GM19351 (cell line): ENCODE measurements around the gene AMIGO3.
"Not testable (repeated sequence)": the region's sequence is repeated elsewhere in the genome, so short reads cannot be mapped to it uniquely, and the experiment has no call there.

Experiments used
- ATAC-seq: cut with Tn5 transposase; IDR thresholded peaks from one replicate; pipeline ENCODE4 v1.9.1; 2021; ENCODE audit warnings: mild to moderate bottlenecking, moderate library complexity; ENCODE audit not compliant: unreplicated experiment

AMIGO3 gene, protein sequence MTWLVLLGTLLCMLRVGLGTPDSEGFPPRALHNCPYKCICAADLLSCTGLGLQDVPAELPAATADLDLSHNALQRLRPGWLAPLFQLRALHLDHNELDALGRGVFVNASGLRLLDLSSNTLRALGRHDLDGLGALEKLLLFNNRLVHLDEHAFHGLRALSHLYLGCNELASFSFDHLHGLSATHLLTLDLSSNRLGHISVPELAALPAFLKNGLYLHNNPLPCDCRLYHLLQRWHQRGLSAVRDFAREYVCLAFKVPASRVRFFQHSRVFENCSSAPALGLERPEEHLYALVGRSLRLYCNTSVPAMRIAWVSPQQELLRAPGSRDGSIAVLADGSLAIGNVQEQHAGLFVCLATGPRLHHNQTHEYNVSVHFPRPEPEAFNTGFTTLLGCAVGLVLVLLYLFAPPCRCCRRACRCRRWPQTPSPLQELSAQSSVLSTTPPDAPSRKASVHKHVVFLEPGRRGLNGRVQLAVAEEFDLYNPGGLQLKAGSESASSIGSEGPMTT

DNA sequence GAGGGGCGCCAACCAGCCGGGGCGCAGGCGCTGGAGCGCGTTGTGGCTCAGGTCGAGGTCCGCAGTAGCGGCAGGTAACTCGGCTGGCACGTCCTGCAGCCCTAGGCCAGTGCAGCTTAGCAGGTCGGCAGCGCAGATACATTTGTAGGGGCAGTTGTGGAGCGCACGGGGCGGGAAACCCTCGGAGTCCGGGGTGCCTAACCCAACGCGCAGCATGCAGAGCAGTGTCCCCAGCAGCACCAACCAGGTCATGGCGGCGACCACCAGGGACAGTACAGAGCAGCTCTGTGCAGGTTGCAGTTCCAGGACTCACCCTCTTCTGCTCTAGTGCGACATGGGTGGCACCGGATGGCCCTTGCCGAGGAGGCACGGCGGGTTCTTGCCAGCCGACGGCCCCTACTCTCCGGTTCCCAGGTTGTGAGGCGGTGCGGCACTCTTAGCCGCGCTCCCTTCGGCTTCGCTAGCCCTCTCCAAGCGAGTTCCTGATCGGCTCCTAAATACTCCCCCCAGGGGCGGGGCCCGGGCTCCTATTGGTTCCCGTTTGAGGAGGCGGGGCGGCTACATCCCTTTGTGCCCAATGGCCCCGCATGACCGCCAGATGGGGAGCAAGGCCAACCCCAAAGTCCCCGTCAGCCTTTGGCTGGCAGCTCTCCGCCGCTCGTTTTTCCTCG, at the start of gene AMIGO3:
Gene AMIGO3, minus strand, starts transcription at position 471 of the 671 bp plus-strand sequence. Its CDS starts 219 bp downstream, at position 252.
- peak; percentile 50 for ATAC-seq

DNA sequence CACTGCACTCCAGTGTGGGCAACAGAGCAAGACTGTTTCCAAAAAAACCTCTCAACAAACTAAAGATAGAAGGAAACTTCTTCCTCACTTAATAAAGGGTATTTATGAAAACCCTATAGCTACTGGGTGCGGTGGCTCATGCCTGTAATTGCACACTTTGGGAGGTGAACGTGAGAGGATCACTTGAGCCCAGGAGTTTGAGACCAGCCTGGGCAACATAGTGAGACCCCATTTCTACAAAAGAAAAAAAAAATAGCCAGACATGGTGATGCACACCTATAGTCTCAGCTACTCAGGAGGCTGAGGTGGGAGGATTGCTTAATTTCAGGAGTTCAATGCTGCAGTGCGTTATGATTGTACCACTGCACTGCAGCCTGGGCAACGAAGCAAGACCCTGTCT, 44.5 kb upstream of the AMIGO3 start:
- no peak for ATAC-seq

DNA sequence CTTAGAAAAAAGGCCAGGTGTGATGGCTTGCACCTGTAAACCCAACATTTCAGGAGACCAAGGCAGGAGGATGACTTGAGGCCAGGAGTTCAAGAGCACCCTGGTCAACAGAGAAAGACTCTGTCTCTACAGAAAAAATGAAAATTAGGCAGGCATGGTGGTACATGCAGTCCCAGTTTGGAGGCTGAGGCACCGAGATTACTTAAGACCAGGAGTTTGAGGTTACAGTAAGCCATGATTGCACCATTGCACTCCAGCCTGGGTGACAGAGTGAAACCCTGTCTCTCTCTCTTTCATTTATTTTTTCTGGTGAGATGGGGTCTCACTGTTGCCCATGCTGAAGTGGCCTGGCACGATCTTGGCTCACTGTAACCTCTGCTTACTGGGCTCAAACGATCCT, 42.2 kb upstream of the AMIGO3 start:
- ATAC-seq = no peak

DNA sequence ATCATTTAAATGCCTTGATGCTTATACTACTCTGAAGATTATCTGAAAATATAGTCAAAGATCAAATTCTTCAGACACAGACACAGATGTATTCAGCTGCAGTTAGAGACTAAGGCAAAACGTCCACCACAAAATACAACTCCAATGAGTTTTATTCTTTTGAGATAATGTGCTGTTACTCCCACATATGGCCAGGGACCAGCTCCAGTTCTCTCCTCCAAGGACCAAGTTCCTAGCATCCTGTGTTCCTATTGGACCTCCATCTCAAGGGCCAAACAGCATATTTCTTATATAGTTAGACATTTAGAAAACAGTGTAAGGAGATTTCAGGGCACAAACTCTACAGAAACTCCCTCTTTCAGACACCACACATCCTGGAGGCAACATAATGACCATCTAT, 39.7 kb upstream of the AMIGO3 start:
- no peak for ATAC-seq

DNA sequence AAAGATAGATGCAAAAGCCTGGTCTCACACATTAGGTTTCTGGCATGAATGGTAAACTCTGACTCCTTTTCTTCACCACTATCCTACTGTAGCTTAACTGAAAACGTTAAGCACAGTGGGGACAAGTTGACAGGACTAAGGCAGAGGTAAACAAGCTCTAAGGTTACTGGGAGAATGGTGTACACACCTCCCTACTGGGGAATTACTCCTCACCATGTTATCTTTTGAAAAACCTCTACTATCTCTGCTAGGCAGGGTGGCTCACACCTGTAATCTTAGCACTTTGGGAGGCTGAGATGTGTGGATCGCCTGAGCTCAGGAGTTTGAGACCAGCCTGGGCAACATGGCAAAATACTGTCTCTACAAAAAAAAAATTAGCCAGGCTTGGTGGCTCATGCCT, 37.7 kb upstream of the AMIGO3 start:
- no peak for ATAC-seq

DNA sequence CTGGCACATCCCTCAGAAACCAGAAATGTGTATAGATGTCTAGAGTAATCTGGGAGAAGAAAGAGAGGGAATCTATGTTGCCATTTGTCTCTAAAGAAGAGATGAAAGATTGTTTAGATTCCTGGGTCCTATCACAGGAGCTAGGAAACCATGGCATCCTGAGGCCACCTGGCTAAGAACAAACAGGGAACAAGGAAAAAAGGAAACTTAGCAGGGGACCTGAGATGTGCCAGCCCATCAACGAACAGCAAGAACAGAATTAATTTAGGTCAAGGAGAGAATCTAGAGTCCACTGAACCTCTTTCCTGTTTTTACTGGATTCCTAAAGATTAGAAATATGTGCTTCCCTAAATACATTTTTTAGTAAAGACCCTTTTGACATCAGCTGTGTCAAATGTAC, 36.6 kb upstream of the AMIGO3 start:
- no peak for ATAC-seq

DNA sequence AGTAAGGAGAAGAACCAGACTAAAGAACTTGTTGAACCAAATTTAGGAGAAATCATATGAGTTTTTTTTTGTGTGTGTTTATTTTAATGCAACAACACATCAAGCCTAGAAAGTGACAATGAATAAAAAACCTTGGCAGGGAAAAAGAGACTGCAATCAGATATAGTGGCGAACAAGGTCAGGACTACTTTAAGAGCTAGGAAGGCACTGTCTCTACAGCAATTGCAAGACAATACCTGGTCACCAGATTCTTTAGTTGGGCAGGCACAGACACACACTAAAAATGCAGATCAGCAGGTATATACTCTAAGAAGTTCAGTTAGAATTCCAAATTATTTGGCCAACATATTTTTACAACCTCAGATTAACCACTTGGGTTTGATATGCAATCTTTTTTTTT, 35.1 kb upstream of the AMIGO3 start:
- no peak for ATAC-seq

DNA sequence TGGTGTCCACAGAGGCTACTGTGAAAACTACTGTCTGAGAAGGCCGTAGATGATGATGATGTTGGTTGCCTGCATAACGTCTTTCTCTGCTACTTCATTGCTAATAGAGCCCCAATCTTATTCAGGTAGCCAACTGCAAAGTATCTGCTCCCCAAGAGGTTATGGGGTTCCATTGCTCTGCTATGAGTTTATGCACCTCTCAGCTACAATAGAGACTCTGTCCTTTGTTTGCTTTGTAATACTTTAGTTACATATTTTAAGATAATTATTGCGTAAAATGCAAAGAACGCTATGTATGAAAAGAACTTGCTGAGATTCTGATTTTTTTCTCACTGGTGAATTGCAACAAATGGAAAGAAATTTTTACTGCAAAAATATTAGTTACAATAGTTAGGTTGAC, 32.0 kb upstream of the AMIGO3 start:
- no peak for ATAC-seq

DNA sequence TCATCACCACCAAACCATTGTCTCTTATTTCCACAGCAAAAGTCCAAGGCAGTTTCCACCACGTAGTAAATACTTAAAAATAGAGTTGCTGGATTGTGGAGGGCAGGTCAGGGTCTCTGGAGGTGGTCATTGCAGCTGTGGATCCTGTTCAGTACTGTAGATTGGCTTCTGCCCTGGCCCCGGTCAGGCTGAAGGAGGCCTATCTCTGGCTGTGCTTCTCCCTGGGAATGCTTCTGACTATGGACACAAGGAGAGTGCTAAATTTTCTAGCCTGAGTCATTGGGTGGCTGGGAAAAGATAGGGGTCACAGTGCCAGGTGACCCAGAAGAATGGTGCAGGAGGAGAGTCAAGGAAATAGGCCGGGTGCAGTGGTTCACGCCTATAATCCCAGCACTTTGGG, 30.6 kb upstream of the AMIGO3 start:
- ATAC-seq = no peak

DNA sequence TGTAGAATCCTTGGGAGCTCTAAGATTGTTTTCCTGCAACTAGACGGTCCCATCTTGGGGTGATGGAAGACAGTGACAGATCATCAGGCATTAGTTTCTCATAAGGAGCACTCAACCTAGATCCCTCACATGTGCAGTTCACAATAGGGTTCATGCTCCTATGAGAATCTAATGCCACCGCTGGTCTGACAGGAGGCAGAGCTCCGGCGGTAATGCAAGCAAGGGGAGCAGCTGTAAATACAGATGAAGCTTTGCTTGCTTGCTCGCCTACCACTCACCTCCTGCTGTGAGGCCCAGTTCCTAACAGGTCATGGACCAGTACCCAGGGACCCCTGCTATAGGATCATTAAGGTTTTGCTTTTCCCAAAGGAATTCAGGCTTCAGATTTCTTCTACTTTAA, 29.4 kb upstream of the AMIGO3 start:
- not testable (repeated sequence) for ATAC-seq

DNA sequence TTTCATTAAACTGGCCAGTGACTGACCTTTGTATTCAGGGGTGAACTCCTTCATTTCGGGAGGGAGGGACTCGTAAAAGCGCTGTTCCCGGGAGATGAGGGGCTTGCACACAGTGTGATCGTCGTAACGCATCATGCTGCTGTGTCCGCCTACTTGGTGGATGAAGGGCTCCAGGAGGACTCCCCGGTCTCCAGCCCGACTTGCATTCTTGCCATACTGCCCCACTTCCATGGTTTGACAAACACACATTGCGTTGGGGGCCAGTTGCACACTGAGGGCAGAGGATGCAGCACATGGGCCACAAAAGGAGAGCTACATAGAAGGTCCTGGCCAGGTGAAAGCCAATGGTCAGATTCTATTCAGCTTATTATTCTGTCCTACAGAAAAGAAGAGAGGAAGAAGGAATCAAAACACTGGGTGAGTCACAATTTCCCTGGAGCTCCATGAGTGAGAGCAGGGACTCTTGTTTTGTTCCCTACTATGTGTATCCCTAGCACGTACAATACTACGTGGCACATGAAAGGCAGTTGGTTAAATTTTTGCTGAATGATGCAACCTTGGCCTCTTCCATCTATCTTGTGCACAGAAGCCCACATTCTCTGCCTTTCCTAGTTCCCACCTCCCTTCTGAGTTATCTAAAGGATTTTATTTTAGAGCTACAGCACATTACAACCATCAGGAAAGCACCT, 28.5 kb upstream of the AMIGO3 start:
- ATAC-seq = no peak

DNA sequence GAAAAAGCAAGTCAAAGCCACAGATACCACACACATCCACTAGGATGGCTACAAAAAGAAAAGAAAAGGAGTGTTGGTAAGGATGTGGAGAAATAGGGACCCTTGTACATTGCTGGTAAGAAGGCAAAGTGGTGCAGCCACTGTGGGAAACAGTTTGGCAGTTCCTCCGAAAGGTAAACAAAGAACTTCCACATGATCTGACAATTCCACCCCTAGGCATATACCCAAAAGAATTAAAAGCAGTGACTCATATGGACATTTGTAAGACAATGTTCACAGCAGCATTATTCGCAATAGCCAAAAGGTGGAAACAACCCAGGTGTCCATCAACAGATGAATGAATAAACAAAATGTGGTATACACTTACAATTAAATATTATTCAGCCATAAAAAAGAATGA, 26.5 kb upstream of the AMIGO3 start:
- ATAC-seq = no peak

DNA sequence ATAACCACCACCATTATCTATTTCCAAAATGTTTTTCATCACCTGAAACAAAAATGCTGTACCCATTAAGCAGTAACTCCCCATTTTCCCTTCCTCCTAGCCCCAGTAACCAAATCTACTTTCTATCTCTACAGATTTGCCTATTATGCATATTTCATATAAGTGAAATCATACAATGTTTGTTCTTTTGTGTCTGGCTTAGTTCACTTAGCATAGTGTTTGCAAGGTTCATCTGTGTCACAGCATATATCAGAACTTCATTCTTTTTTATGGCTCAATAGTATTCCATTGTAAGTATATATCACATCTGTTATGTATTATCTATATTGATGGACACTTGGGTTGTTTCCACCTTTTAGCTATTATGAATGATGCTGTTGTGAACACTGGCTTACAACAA, 20.9 kb upstream of the AMIGO3 start:
- ATAC-seq = no peak

DNA sequence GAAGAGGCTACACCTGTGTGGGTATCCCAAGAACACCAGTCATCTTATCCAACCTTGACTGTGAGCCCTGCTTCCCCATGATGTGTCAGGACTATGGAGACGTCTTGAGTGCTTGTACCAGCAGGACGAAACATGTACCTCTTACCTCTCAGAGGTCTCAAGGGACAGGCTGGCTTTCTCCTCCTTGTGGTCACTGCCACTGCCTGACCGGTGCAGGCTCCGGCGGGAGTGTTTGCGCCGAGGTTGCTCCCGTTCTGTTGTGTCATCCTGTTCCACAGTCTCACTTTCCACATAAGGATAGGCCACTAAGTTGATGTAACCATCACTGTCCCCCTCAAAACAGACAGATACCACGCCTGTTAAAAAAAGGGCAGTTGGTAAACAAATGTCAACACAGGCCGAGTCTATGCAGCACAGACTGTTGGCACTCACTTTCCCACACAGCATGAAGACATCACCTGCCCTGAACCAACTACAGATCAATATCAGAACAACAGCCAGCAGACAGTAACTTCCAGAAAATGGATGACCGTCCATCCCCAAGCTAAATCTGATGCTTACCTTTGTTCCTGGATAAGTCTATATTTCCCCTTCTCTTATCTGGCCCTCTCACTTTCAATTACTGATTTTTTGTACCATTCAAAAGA, 18.7 kb upstream of the AMIGO3 start:
- no peak for ATAC-seq

DNA sequence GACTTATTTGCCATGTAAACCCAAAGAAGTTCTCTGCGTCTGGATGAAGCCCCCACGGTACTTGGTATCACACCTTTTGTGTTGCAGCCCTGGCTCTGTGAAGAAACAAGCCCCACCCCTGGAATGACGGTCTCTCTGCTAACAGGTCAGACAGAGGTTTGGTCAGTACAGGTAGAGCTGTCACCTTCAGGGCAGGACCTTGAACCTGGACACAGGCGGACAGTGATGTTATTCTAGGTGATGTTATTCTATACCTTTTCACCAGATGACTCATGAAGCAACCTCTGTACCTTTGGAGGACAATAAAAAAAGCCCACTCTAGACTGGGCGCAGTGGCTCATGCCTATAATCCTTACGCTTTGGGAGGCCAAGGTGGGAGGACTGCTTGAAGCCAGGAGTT, 15.3 kb upstream of the AMIGO3 start:
- no peak for ATAC-seq

DNA sequence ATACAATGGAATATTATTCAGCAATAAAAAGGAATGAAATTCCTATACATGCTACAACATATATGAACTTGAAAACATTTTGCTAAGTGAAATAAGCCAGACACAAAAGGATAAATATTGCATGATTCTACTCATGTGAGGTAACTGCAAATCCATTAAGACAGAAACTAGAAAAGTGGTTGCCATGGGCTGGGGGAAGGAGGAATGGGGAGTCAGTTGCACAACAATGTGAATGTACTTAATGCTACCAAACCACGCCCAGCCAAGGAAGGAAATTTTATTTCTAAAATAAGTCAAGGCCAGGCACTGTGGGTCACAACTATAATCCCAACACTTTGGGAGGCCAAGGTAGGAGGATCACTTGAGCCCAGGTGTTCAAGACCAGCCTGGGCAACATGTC, 14.1 kb upstream of the AMIGO3 start:
- ATAC-seq = no peak

DNA sequence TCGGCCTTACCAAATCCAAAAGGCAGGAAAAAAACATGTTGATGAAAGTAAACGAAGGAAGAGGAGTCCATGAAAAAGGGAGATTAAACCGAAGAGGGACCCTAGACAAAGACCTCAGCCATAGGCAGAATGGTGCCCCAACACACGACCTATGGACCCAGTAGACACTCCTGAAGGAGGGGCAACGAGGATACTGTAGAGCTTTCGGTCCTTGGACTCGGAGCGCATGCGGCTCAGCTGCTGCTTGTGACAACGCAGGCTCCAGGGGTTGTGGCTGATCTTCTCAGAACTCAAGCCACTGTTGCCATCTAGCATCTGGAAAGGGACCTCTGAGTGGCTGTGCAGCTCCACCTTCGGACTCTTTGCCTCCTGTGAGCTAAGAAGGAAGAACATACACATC, 13.1 kb upstream of the AMIGO3 start:
- ATAC-seq = no peak

DNA sequence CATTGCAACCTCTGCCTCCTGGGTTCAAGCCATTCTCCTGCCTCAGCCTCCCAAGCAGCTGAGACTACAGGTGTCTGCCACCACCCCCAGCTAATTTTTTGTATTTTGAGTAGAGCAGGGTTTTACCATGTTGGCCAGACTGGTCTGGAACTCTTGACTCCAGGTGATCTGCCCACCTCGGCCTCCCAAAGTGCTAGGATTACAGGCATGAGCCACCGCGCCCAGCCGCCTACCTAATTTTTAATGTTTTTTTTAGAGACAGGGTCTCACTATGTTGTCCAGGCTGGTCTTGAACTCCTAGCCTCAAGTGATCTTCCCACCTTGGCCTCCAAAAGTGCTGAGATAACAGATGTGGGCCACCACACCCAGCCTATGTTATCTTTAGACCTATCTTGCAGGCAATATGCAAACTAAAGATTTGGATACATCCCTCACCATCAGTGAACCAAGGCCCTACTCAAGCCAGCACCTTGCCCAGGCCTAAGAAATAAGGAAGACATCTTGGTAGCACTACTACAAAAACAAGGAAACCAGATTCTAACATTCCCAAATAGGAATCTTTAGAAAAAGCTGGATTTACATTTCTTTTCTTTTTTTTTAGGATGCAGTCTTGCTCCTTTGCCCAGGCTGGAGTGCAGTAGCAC, 10.6 kb upstream of the AMIGO3 start:
- no peak for ATAC-seq

DNA sequence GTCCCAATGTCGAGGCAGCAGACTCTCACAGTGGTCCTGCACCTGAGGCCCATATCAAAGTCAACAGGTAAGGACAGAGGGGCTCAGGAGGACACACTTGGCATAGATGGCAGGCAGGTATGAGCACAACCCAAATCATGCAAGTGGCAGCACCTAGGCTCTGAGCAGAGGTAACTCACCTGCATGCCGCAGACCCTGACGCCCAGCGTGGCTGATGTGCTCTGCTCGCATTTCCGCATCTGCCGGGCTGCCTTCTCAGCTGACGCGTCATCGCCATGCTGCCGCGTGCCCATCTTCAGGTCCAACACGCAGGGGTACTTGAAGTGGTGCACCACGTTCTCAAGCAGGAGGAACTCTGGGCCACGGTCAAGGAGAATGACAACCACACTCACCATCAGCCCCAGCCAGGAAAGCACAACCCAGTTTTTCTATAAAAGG, 8.5 kb upstream of the AMIGO3 start:
- no peak for ATAC-seq

DNA sequence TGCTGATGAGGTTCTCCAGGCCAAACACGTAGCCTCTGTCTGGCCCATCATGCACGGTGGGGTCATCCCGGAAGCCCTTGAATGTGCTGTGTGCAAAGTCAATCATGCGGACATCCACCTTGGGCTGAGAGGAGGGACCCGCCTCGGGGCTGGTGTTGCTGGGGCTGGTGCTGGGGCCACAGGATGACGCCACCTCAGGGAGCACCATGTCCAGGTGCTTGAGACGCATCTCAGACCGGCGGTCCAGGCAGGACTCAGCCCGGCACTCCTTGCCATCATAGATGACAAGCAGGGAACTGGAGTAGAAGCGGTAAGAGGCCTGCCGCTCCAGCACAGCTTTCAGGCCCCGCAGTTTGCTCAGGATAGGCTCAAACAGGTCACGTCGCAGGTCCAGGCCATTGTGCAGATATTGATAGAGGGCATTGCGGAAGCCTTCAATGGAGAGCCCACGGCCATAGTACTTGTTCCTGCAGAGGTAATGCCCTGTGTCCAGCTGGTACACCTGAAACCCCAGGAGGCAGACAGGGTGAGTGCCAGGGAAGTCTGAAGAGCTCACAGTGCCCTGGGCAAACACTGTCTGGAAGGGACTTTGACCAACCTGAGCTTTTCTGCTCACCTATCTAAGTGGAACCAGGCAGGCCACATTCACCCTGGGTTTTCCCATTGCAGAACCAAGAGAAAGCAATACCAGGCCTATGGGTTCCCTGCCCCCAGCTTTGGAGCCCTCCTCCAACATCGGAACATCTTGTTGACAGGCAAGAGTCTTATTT, 7.9 kb upstream of the AMIGO3 start:
- ATAC-seq = no peak
